Activated CD8-positive, alpha-beta memory T cell treated with anti-CD3 and anti-CD28 coated beads, Interleukin-2, amount 10 ng/mL, durations not matched to agents 7 days and 5 days (primary cell): ENCODE data around the gene PACS1. TPM values are rescaled to one million over a fixed set of nuclear protein-coding genes. Genes with fewer than 3 reads are reported as not detected.

Source experiments
- ATAC-seq: fragments of 150-1000 bp; cut with Tn5 transposase; one replicate; pipeline ENCODE4 v1.10.0; 2021; ENCODE audit warnings: moderate library complexity
- CTCF ChIA-PET: fragments of 350-600 bp; sonication (Branson Sonifier 250); formaldehyde crosslinking; loops from one replicate; lab custom pipeline; 2021; ENCODE audit warnings: antibody characterized with exemption; lab: Charles Lee
- DNase-seq: peaks from one replicate; pipeline ENCODE4 v3.0.0-alpha.2; 2020
- H3K27ac Mint-ChIP-seq: one replicate; pipeline ENCODE4 v1.8.0; 2021; ENCODE audit warnings: mild to moderate bottlenecking, mixed read lengths
- H3K27me3 Mint-ChIP-seq: one replicate; pipeline ENCODE4 v1.8.0; 2021; ENCODE audit warnings: mixed read lengths
- H3K36me3 Mint-ChIP-seq: one replicate; pipeline ENCODE4 v1.8.0; 2021; ENCODE audit warnings: mild to moderate bottlenecking, mixed read lengths
- H3K4me1 Mint-ChIP-seq: one replicate; pipeline ENCODE4 v1.8.0; 2021; ENCODE audit warnings: mixed read lengths
- H3K4me3 Mint-ChIP-seq: one replicate; pipeline ENCODE4 v1.8.0; 2021; ENCODE audit warnings: mild to moderate bottlenecking, moderate library complexity, mixed read lengths
- H3K9me3 Mint-ChIP-seq: one replicate; pipeline ENCODE4 v1.8.0; 2022; ENCODE audit warnings: low read depth, mixed read lengths
- total RNA-seq, 2 experiments: library from RNA; stranded (reverse); gene quantifications; one replicate each; pipeline ENCODE4 v1.2.3, GENCODE V29; 2021

PACS1 gene
- total RNA-seq, 2 experiments from 2014 or later: 96.6 to 104 TPM

DNA sequence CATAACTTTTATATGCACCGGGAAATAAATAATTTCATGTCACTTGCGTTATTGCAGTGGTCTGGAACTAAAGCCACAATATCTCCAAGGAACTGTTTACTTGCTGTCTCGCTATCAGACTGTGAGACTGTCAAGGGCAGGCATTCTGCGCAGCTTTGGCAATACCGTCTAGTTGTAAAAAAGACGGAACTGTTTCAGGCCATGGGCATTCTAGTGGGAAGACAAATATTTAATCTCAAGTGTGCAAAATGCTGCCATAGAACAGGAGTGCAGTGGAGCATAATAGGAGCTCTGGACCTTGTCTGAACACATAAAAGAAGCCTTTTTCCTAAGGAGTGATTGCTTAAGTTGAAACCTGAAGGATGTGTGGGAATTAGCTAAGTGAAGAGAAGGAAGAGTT lies 53.8 kb downstream of the PACS1 start:
- H3K27me3 Mint-ChIP-seq: no peaks in the 10 kb centered on the region
- no peak overlapping the region for H3K27ac Mint-ChIP-seq
- no peak overlapping the region for H3K4me3 Mint-ChIP-seq
- peaks cover 3% of the 10 kb centered on the region for H3K36me3 Mint-ChIP-seq
- ATAC-seq (no peak), DNase-seq (no peak)
- H3K4me1 Mint-ChIP-seq: peaks cover 56% of the 10 kb centered on the region
- CTCF ChIA-PET: interaction anchor here (3.1 to 3.4 kb wide), 2 partner anchors 10 to 54 kb away, joined by 13 to 28 read pairs; partner anchors contain the start of gene PACS1
- no peaks in the 10 kb centered on the region for H3K9me3 Mint-ChIP-seq

DNA sequence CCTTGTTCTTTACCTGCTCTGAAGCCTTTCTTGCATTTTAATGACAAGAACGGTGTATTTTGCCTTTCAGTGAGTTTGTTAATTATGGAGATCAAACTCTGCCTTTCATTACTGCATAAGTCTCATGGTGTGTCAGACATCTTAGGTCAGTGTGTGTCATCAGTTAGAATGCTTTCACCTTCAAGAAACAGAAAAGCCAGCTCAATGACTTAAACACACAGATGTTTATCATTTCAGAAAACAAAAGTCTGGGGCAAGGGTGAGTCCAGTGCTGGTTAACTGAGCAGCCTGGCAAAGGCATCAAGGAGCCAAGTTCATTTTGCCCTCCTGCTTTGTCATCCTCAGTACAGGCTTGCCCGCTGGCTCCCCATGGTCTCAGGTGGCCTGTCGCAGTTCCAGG lies 54.5 kb downstream of the PACS1 start:
- DNase-seq (no peak), ATAC-seq (no peak)
- no peaks in the 10 kb centered on the region for H3K27me3 Mint-ChIP-seq
- H3K4me3 Mint-ChIP-seq: no peak overlapping the region
- no peak overlapping the region for H3K27ac Mint-ChIP-seq
- CTCF ChIA-PET: interaction anchor here (3.1 to 3.4 kb wide), 2 partner anchors 10 to 55 kb away, joined by 13 to 28 read pairs; partner anchors contain the start of gene PACS1
- peaks cover 3% of the 10 kb centered on the region for H3K36me3 Mint-ChIP-seq
- peaks cover 50% of the 10 kb centered on the region for H3K4me1 Mint-ChIP-seq
- no peaks in the 10 kb centered on the region for H3K9me3 Mint-ChIP-seq

DNA sequence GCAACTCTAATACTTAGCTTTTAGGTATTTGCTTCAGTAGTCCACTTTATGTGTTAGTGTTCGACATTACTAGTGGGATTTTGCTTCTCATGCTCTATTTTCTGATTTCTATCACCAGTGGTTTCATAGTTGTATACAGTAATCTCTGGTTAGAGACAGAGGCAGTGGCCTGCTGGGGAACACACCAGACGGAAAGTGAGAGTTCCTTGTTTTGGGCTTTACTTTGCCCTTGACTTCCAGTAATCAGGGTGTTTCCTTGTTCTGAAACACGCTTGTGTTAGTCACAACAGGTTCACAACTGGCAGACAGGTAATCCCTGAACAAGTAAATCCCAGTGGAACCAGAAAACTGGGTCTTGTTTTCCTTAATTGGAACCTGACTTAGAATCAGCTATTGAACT lies 56.0 kb downstream of the PACS1 start:
- CTCF ChIA-PET: interaction anchor here (0.7 to 3.4 kb wide), 14 partner anchors 8 to 103 kb away, joined by 3 to 28 read pairs (median 5); partner anchors contain the start of gene PACS1
- Mint-ChIP-seq H3K27ac (peak overlapping the region; percentile 83), H3K4me3 (no peak overlapping the region), H3K4me1 (peaks cover 59% of the 10 kb centered on the region), H3K36me3 (peaks cover 3% of the 10 kb centered on the region), H3K9me3 (no peaks in the 10 kb centered on the region), H3K27me3 (no peaks in the 10 kb centered on the region)
- peak; percentile 54 for DNase-seq
- ATAC-seq: peak; percentile 47

GRCh38 chr11:66126808-66127555 lies 56.9 kb downstream of the PACS1 start:
- H3K27me3 Mint-ChIP-seq: no peaks in the 10 kb centered on the region
- peak overlapping the region; percentile 40 for H3K4me3 Mint-ChIP-seq
- DNase-seq (peak; percentile 75), ATAC-seq (peak; percentile 87)
- H3K9me3 Mint-ChIP-seq: no peaks in the 10 kb centered on the region
- peaks cover 3% of the 10 kb centered on the region for H3K36me3 Mint-ChIP-seq
- peaks cover 65% of the 10 kb centered on the region for H3K4me1 Mint-ChIP-seq
- peak overlapping the region; percentile 83 for H3K27ac Mint-ChIP-seq
- CTCF ChIA-PET: interaction anchor here (0.7 to 3.4 kb wide), 14 partner anchors 7 to 104 kb away, joined by 3 to 28 read pairs (median 5); partner anchors contain the start of gene PACS1

DNA sequence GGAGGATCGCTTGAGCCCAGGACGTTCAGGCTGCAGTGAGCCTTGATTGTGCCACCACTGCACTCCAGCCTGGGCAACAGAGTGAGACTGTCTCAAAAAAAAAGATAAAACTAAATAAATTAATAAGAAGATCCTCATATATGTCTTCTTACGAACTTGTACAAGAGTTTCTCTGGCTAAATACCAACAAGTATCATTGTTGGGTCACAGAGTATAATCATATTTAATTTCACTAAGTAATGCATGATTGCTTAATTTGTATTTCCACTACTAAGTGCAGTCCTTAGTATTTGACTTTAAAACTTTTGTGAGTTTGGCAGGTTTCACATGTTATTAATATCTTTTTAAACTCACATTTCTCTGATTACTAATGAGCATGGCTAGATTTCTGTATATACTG lies 60.9 kb downstream of the PACS1 start:
- CTCF ChIA-PET: interaction anchor here (1.2 kb wide), 1 partner anchor 14 kb away, joined by 3 read pairs; no protein-coding TSS in a partner anchor
- no peaks in the 10 kb centered on the region for H3K27me3 Mint-ChIP-seq
- no peak overlapping the region for H3K4me3 Mint-ChIP-seq
- no peaks in the 10 kb centered on the region for H3K9me3 Mint-ChIP-seq
- no peak for DNase-seq
- no peak overlapping the region for H3K27ac Mint-ChIP-seq
- peaks cover 53% of the 10 kb centered on the region for H3K4me1 Mint-ChIP-seq
- no peak for ATAC-seq
- no peaks in the 10 kb centered on the region for H3K36me3 Mint-ChIP-seq

GRCh38 chr11:66131937-66132632 lies 62.0 kb downstream of the PACS1 start:
- ATAC-seq (no peak), DNase-seq (no peak)
- CTCF ChIA-PET: interaction anchor here (2.8 kb wide), 1 partner anchor 51 kb away, joined by 9 read pairs; no protein-coding TSS in a partner anchor
- H3K4me1 Mint-ChIP-seq: peaks cover 53% of the 10 kb centered on the region
- H3K27me3 Mint-ChIP-seq: no peaks in the 10 kb centered on the region
- H3K36me3 Mint-ChIP-seq: no peaks in the 10 kb centered on the region
- no peak overlapping the region for H3K27ac Mint-ChIP-seq
- no peak overlapping the region for H3K4me3 Mint-ChIP-seq
- no peaks in the 10 kb centered on the region for H3K9me3 Mint-ChIP-seq

- Mint-ChIP-seq H3K4me1 (peaks cover 50% of the 10 kb centered on the region), H3K36me3 (no peaks in the 10 kb centered on the region), H3K9me3 (no peaks in the 10 kb centered on the region), H3K4me3 (no peak overlapping the region), H3K27ac (no peak overlapping the region), H3K27me3 (no peaks in the 10 kb centered on the region)
- DNase-seq (no peak), ATAC-seq (no peak)
- CTCF ChIA-PET: interaction anchor here (0.8 to 5.0 kb wide), 8 partner anchors 8 to 81 kb away, joined by 3 to 95 read pairs (median 8); partner anchors contain the start of genes PACS1 and SF3B2
Measured at GRCh38 chr11:66133216-66133775, 63.2 kb downstream of the PACS1 start.

GRCh38 chr11:66136752-66137123 lies 66.7 kb downstream of the PACS1 start:
- peaks cover 37% of the 10 kb centered on the region for H3K4me1 Mint-ChIP-seq

DNA sequence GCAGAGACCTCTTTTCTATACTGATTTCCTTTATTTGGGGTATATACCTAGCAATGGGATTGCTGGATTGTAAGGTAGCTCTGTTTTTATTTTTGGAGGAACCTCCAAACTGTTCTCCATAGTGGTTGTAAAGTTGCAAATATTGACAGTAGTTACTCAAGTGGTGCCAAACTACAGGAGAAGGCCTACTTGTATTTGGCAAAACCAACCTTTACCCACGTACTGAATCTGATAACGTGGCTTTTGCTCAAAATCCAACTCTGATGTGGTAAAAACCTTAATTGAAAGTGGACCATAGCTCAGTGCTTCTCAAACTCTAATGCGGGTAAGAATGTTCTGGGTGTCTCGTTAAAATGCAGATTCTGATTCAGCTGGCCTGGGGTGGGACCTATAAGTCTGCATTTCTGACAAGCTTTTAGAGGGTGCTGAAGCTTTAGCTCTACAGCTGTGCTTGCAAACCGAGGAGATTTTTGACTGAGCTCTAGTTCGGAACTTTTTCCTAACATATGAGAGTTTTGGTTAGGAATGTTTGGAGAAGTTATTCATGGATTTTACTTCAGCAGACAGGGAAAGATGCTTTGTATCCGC lies 69.8 kb downstream of the PACS1 start:
- H3K9me3 Mint-ChIP-seq: no peaks in the 10 kb centered on the region
- CTCF ChIA-PET: interaction anchor here (0.9 to 1.5 kb wide), 3 partner anchors 13 to 72 kb away, joined by 3 to 4 read pairs (median 3); no protein-coding TSS in a partner anchor
- H3K36me3 Mint-ChIP-seq: peaks cover 2% of the 10 kb centered on the region
- no peaks in the 10 kb centered on the region for H3K27me3 Mint-ChIP-seq
- H3K4me3 Mint-ChIP-seq: no peak overlapping the region
- DNase-seq (no peak), ATAC-seq (no peak)
- H3K27ac Mint-ChIP-seq: no peak overlapping the region
- H3K4me1 Mint-ChIP-seq: peaks cover 27% of the 10 kb centered on the region

More at GRCh38 chr11:66136752-66137123, 66.7 kb downstream of the PACS1 start:
- no peak overlapping the region for H3K4me3 Mint-ChIP-seq
- no peaks in the 10 kb centered on the region for H3K36me3 Mint-ChIP-seq
- ATAC-seq (no peak), DNase-seq (no peak)
- CTCF ChIA-PET: interaction anchor here (0.6 to 5.0 kb wide), 12 partner anchors 8 to 144 kb away, joined by 3 to 95 read pairs (median 4); partner anchors contain the start of genes PACS1 and SF3B2
- H3K9me3 Mint-ChIP-seq: no peaks in the 10 kb centered on the region
- H3K27me3 Mint-ChIP-seq: no peaks in the 10 kb centered on the region
- peak overlapping the region; percentile 43 for H3K27ac Mint-ChIP-seq

DNA sequence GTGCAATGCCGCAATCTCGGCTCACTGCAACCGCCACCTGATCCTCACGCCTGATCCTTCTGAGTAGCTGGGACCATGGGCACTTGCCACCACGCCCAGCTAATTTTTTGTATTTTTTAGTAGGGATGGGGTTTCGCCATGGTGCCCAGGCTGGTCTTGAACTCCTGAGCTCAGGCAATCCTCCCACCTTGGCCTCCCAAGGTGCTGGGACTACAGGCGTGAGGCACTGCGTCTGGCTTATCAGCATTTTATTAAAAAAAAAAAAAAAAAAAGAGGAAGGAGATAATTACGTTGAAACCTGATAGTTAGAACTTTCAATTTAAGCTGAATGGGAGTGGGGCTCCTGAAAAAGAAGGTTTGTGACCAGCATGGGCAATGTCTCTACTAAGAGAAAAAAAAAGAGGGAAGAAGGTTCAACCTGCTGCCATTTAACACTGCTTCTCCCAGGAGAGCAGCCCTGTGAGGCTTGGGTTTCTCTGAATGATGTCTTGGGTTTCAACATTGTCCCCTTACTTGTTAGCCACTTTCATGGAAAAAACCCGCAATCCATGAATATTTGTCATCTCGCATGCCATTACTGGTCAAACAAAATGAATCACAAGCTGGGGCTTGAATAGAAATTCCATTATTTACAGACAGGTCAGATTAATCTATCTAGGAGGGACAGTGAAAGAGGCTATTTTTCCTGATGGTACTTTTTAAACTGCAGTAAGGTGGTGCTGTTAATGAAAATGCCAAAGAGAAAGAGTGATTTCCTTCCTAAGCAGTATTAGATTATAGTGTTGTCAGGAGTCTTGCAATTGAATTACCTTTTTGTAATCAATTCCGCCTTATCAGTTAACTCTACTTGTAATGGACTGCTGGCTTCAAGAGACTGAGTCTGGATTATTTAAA lies 72.5 kb downstream of the PACS1 start:
- no peak for DNase-seq
- Mint-ChIP-seq H3K9me3 (peaks cover 2% of the 10 kb centered on the region), H3K27me3 (no peaks in the 10 kb centered on the region), H3K27ac (no peak overlapping the region), H3K4me1 (peaks cover 9% of the 10 kb centered on the region), H3K36me3 (peaks cover 19% of the 10 kb centered on the region), H3K4me3 (no peak overlapping the region)
- CTCF ChIA-PET: interaction anchor here (0.6 kb wide), 1 partner anchor 1711 kb away, joined by 3 read pairs; no protein-coding TSS in a partner anchor
- ATAC-seq: no peak

DNA sequence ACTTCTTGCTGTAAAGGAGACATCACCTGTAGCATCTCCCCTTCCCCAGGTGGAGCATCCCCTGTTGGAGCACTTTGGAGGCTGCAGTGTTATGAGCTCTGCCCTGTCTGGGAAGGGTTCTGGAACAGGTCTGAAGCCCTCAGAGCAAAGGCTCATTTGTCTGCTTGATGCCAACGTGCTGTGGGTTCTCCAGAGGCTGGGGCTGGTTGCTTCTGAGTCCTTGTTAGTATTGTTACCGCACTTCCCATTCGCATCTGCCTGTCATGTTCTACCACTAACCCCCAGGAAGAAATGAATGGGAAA lies 73.1 kb downstream of the PACS1 start:
- H3K36me3 Mint-ChIP-seq: peaks cover 19% of the 10 kb centered on the region
- H3K9me3 Mint-ChIP-seq: peaks cover 2% of the 10 kb centered on the region
- ATAC-seq (no peak), DNase-seq (no peak)
- H3K27ac Mint-ChIP-seq: no peak overlapping the region
- H3K4me3 Mint-ChIP-seq: no peak overlapping the region
- H3K4me1 Mint-ChIP-seq: peaks cover 8% of the 10 kb centered on the region
- CTCF ChIA-PET: no interaction called here
- no peaks in the 10 kb centered on the region for H3K27me3 Mint-ChIP-seq

DNA sequence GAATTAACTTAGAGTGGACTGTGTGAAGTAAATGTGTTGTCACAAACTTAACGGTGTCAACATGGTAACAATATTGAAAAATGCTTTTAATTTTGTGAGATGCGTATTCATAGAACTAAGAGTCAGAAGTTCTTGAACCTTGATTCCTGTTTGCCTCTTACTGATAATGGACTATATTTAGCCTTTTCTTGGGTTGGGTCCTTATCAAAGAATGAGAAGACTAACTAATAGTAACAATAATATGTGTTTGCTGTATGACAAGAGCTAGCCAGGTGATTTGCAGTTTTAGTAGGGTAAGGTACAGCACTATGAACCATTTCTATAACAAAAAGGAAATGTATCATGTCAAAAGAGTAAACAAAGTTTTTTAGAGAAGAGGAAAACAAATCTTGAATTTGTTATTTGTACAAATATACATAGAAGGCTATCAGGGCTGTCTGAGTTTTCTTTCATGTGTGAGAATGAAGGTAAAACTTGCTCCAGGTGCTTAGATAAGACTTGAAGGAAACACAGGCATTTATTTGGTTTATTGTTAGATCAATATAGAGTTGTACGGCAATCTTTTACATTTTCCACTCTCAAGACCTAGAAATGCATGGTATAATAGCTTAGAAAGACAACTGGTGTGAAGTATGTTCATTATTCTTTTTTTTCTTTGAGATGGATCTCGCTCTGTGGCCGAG lies 74.1 kb downstream of the PACS1 start:
- no peak overlapping the region for H3K4me3 Mint-ChIP-seq
- peaks cover 19% of the 10 kb centered on the region for H3K36me3 Mint-ChIP-seq
- ATAC-seq (no peak), DNase-seq (no peak)
- H3K9me3 Mint-ChIP-seq: peaks cover 2% of the 10 kb centered on the region
- H3K27me3 Mint-ChIP-seq: no peaks in the 10 kb centered on the region
- CTCF ChIA-PET: interaction anchor here (1.0 to 1.1 kb wide), 2 partner anchors 8 to 16 kb away, joined by 3 to 5 read pairs; no protein-coding TSS in a partner anchor
- peaks cover 8% of the 10 kb centered on the region for H3K4me1 Mint-ChIP-seq
- no peak overlapping the region for H3K27ac Mint-ChIP-seq
